WTC11 (cell line): ENCODE data around the gene CSNK1E. TPM values are rescaled to one million over a fixed set of nuclear protein-coding genes. Genes with fewer than 3 reads are reported as not detected.

Experiments used
- ATAC-seq: fragments of 200-7000 bp; cut with Tn5 transposase; 2 replicates; pipeline ENCODE4 v1.10.0; 2021; ENCODE audit warnings: mild to moderate bottlenecking, moderate library complexity
- CTCF ChIA-PET: fragments of 300-600 bp; sonication (Branson Sonifier 250); formaldehyde crosslinking; loops from one replicate; lab custom pipeline; 2021; ENCODE audit warnings: antibody characterized with exemption; lab: Charles Lee
- POLR2A ChIA-PET: fragments of 350-600 bp; sonication (Branson Sonifier 250); formaldehyde crosslinking; loops from one replicate; lab custom pipeline; 2021; ENCODE audit warnings: antibody characterized with exemption; lab: Charles Lee
- DNase-seq: peaks from one replicate; pipeline ENCODE4 v3.0.0; 2021; ENCODE audit warnings: low spot score
- H3K27ac Mint-ChIP-seq: 2 replicates; pipeline ENCODE4 v1.8.0; 2021; ENCODE audit warnings: mixed read lengths
- H3K27me3 Mint-ChIP-seq: 2 replicates; pipeline ENCODE4 v1.8.0; 2021; ENCODE audit warnings: low read depth, mild to moderate bottlenecking, moderate library complexity, mixed read lengths
- H3K36me3 Mint-ChIP-seq: 2 replicates; pipeline ENCODE4 v1.8.0; 2021; ENCODE audit warnings: mixed read lengths
- H3K4me1 Mint-ChIP-seq: 2 replicates; pipeline ENCODE4 v1.8.0; 2022; ENCODE audit warnings: mixed read lengths
- H3K4me3 Mint-ChIP-seq: 2 replicates; pipeline ENCODE4 v1.8.0; 2021; ENCODE audit warnings: mild to moderate bottlenecking, moderate library complexity, mixed read lengths
- H3K9me3 Mint-ChIP-seq: 2 replicates; pipeline ENCODE4 v1.8.0; 2021; ENCODE audit warnings: mixed read lengths
- ATF3 ChIP-seq: sonication (generic); formaldehyde crosslinking; conservative IDR thresholded peaks from 2 replicates; pipeline ENCODE4 v1.8.1; 2022; ENCODE audit warnings: mild to moderate bottlenecking, missing genetic modification reagents
- CDX4 ChIP-seq: fragments of 250-450 bp; sonication (Bioruptor Pico); IDR thresholded peaks from 2 replicates; pipeline ENCODE4 v1.9.0; 2021; ENCODE audit warnings: moderate library complexity, mild to moderate bottlenecking, inconsistent platforms, borderline replicate concordance
- CREM ChIP-seq: sonication (generic); formaldehyde crosslinking; IDR thresholded peaks from 2 replicates; pipeline ENCODE4 v1.8.1; 2022; ENCODE audit warnings: mild to moderate bottlenecking, missing genetic modification reagents, moderate library complexity
- ESRRA ChIP-seq: sonication (generic); formaldehyde crosslinking; IDR thresholded peaks from 2 replicates; pipeline ENCODE4 v1.8.1; 2022; ENCODE audit warnings: mild to moderate bottlenecking, missing genetic modification reagents, borderline replicate concordance
- FOXJ3 ChIP-seq: sonication (generic); formaldehyde crosslinking; IDR thresholded peaks from 2 replicates; pipeline ENCODE4 v1.9.0; 2021; ENCODE audit warnings: missing genetic modification reagents, mild to moderate bottlenecking, borderline replicate concordance
- HMGA2 ChIP-seq: fragments of 250-450 bp; sonication (Bioruptor Pico); IDR thresholded peaks from 2 replicates; pipeline ENCODE4 v1.4.0; 2021; ENCODE audit warnings: mild to moderate bottlenecking, moderate library complexity
- MLX ChIP-seq: sonication (generic); formaldehyde crosslinking; IDR thresholded peaks from 2 replicates; pipeline ENCODE4 v1.8.1; 2023; ENCODE audit warnings: mild to moderate bottlenecking, missing genetic modification reagents, moderate library complexity
- MYBL2 ChIP-seq: sonication (generic); formaldehyde crosslinking; IDR thresholded peaks from 2 replicates; pipeline ENCODE4 v1.8.1; 2023; ENCODE audit warnings: mild to moderate bottlenecking, moderate library complexity, missing genetic modification reagents
- NR1H2 ChIP-seq: sonication (generic); formaldehyde crosslinking; IDR thresholded peaks from 2 replicates; pipeline ENCODE4 v1.9.0; 2021; ENCODE audit warnings: mild to moderate bottlenecking, moderate library complexity, missing genetic modification reagents
- NR2C2 ChIP-seq: sonication (generic); formaldehyde crosslinking; IDR thresholded peaks from 2 replicates; pipeline ENCODE4 v1.8.0; 2022; ENCODE audit warnings: mild to moderate bottlenecking, missing genetic modification reagents
- PREB ChIP-seq: sonication (generic); formaldehyde crosslinking; IDR thresholded peaks from 2 replicates; pipeline ENCODE4 v1.8.1; 2022; ENCODE audit warnings: mild to moderate bottlenecking, missing genetic modification reagents, moderate library complexity, borderline replicate concordance
- TCF7 ChIP-seq: sonication (generic); formaldehyde crosslinking; IDR thresholded peaks from 2 replicates; pipeline ENCODE4 v1.8.0; 2022; ENCODE audit warnings: mild to moderate bottlenecking, low read depth, missing genetic modification reagents, moderate library complexity
- ZNF512 ChIP-seq: sonication (generic); formaldehyde crosslinking; IDR thresholded peaks from 2 replicates; pipeline ENCODE4 v1.8.1; 2022; ENCODE audit warnings: missing genetic modification reagents, borderline replicate concordance
- total RNA-seq: library from RNA; stranded (reverse); gene quantifications from 3 replicates; pipeline ENCODE4 v1.2.3, GENCODE V29; 2021
- TF ChIP-seq, protein P1 (sequence below): sonication (generic); formaldehyde crosslinking; IDR thresholded peaks from 2 replicates; pipeline ENCODE4 v1.8.0; 2023; ENCODE audit warnings: mild to moderate bottlenecking, missing genetic modification reagents
- TF ChIP-seq, protein P2 (sequence below): fragments of 250-450 bp; sonication (Bioruptor Pico); conservative IDR thresholded peaks from 2 replicates; pipeline ENCODE4 v1.9.0; 2021; ENCODE audit warnings: mild to moderate bottlenecking

The CSNK1E gene
- total RNA-seq, 1 experiment from 2014 or later: 265 TPM

GRCh38 chr22:38295863-38296262 lies 21.4 kb downstream of the CSNK1E start:
- DNase-seq (no peak), ATAC-seq (no peak)
- CTCF ChIA-PET: interaction anchor here (0.6 kb wide), 1 partner anchor 10 kb away, joined by 3 read pairs; no protein-coding TSS in a partner anchor
- Mint-ChIP-seq H3K27ac (no peak overlapping the region; the same call in 1 of the 2 replicates), H3K36me3 (peaks cover 64% of the 10 kb centered on the region), H3K9me3 (no peaks in the 10 kb centered on the region), H3K4me1 (peaks cover 7% of the 10 kb centered on the region), H3K4me3 (no peak overlapping the region), H3K27me3 (no peaks in the 10 kb centered on the region)
- POLR2A ChIA-PET: interaction anchor here (0.7 kb wide), 1 partner anchor 10 kb away, joined by 3 read pairs; no protein-coding TSS in a partner anchor
- TF ChIP-seq NR2C2 (CRISPR knock-in tag): no peak
- TF ChIP-seq FOXJ3 (CRISPR knock-in tag): no peak
- TF ChIP-seq MLX (CRISPR knock-in tag): no peak
- TF ChIP-seq PREB (CRISPR knock-in tag): no peak
- TF ChIP-seq NR1H2 (CRISPR knock-in tag): no peak
- TF ChIP-seq HMGA2 (CRISPR knock-in tag): no peak
- TF ChIP-seq CREM (CRISPR knock-in tag): no peak
- no peak for TF ChIP-seq ZNF512 (CRISPR knock-in tag)

DNA sequence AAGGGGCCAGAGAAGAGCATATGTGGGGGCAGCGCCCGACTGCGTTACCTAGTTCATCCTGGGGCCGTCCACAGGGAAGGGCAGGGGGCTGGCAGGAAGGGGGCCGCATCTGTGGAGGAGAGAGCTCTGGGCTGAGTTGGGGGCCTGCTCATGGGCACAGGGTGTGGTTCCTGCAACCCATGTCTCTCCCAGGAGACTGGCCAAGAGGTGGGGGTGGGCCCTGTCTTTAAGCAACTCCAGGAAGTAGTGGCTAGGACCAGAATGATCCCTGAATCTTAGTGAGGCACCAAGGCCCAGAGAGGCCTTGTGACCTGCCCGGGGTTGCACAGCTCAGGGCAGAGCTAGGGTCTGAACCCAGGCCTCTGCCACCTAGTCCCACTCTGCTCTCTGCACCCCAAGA lies 21.9 kb downstream of the CSNK1E start:
- no peaks in the 10 kb centered on the region for H3K27me3 Mint-ChIP-seq
- DNase-seq (no peak), ATAC-seq (no peak)
- no peak overlapping the region for H3K27ac Mint-ChIP-seq
- H3K9me3 Mint-ChIP-seq: no peaks in the 10 kb centered on the region
- H3K4me1 Mint-ChIP-seq: peaks cover 10% of the 10 kb centered on the region
- ChIA-PET CTCF (interaction anchor here (0.6 kb wide), 2 partner anchors 10 to 33 kb away, joined by 3 read pairs; no protein-coding TSS in a partner anchor), POLR2A (no interaction called here)
- H3K36me3 Mint-ChIP-seq: peaks cover 60% of the 10 kb centered on the region
- no peak for TF ChIP-seq CDX4 (CRISPR knock-in tag)
- no peak for TF ChIP-seq ESRRA
- TF ChIP-seq ATF3 (CRISPR knock-in tag): no peak
- TF ChIP-seq, protein P1, sequence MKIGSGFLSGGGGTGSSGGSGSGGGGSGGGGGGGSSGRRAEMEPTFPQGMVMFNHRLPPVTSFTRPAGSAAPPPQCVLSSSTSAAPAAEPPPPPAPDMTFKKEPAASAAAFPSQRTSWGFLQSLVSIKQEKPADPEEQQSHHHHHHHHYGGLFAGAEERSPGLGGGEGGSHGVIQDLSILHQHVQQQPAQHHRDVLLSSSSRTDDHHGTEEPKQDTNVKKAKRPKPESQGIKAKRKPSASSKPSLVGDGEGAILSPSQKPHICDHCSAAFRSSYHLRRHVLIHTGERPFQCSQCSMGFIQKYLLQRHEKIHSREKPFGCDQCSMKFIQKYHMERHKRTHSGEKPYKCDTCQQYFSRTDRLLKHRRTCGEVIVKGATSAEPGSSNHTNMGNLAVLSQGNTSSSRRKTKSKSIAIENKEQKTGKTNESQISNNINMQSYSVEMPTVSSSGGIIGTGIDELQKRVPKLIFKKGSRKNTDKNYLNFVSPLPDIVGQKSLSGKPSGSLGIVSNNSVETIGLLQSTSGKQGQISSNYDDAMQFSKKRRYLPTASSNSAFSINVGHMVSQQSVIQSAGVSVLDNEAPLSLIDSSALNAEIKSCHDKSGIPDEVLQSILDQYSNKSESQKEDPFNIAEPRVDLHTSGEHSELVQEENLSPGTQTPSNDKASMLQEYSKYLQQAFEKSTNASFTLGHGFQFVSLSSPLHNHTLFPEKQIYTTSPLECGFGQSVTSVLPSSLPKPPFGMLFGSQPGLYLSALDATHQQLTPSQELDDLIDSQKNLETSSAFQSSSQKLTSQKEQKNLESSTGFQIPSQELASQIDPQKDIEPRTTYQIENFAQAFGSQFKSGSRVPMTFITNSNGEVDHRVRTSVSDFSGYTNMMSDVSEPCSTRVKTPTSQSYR: no peak
- no peak for TF ChIP-seq TCF7 (CRISPR knock-in tag)
- no peak for TF ChIP-seq MYBL2 (CRISPR knock-in tag)
- TF ChIP-seq, protein P2, sequence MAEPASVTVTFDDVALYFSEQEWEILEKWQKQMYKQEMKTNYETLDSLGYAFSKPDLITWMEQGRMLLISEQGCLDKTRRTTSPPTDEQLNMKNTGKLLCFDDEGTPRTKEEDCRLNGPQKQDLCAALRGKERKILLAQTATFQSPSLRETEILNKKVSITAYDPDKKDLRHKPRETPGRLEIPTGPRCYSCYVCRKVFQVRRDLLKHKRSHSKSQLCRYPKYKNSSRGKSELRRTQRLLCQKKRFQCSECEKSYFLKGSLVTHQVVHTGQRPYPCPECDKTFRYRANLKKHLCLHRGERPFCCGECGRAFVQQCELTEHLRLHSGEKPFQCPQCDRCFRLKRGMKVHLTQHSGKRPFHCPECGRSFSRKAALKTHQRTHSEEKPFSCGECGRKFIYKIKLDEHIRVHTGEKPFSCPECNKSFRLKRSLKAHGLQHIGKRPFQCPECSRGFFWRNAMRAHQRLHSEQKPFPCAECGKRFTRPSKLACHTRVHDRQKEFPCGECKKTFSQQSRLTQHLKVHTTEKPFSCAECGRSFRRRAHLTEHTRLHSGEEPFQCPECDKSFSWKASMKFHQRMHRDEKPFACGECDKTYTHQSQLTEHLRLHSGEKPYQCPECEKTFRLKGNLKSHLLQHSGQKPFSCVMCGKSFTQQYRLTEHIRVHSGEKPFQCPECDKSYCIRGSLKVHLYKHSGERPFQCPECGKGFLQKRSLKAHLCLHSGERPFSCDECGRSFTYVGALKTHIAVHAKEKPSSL (CRISPR knock-in tag): no peak
- no peak overlapping the region for H3K4me3 Mint-ChIP-seq
